M059J (cell line): Measurements from ENCODE around the gene MFSD1. TPM values are rescaled to one million over a fixed set of nuclear protein-coding genes. Genes with fewer than 3 reads are reported as not detected.

Experiments
- DNase-seq: peaks from one replicate; pipeline ENCODE4 v3.0.0-alpha.2; 2012; ENCODE audit warnings: low read depth
- total RNA-seq: library from RNA; depleted of rRNA; stranded (reverse); fragments of >200 nt; shearing (Covaris generic); gene quantifications from 2 replicates; pipeline ENCODE4 v1.2.3, GENCODE V29; 2014

MFSD1 gene
- total RNA-seq, 1 experiment from 2014 or later, result 180 TPM

- DNase-seq, result no peak
Measured at GRCh38 chr3:158810823-158811724, 9.2 kb downstream of the MFSD1 start.

GRCh38 chr3:158819282-158819681 is 17.4 kb downstream of the MFSD1 start:
- DNase-seq, result no peak

GRCh38 chr3:158820521-158820920 is 18.7 kb downstream of the MFSD1 start:
- no peak for DNase-seq

- no peak for DNase-seq
Measured at GRCh38 chr3:158821847-158822246, 20.0 kb downstream of the MFSD1 start.

- DNase-seq, result no peak
Measured at GRCh38 chr3:158823426-158823825, 21.6 kb downstream of the MFSD1 start.

- no peak for DNase-seq
Measured at GRCh38 chr3:158827773-158828172, 25.9 kb downstream of the MFSD1 start.

GRCh38 chr3:158830391-158830790 is 28.5 kb downstream of the MFSD1 start:
- peak; percentile 67 for DNase-seq

GRCh38 chr3:158831861-158832260 is 30.0 kb downstream of the MFSD1 start:
- no peak for DNase-seq

GRCh38 chr3:158835631-158836030 is 33.8 kb downstream of the MFSD1 start:
- no peak for DNase-seq

- no peak for DNase-seq
Measured at GRCh38 chr3:158836312-158836711, 34.5 kb downstream of the MFSD1 start.

GRCh38 chr3:158837240-158837639 is 35.4 kb downstream of the MFSD1 start:
- DNase-seq, result no peak

- DNase-seq, result no peak
Measured at GRCh38 chr3:158839966-158840365, 38.1 kb downstream of the MFSD1 start.

- DNase-seq, result no peak
Measured at GRCh38 chr3:158841387-158841786, 39.5 kb downstream of the MFSD1 start.

GRCh38 chr3:158842976-158843375 is 41.1 kb downstream of the MFSD1 start:
- no peak for DNase-seq

GRCh38 chr3:158845765-158846350 is 44.0 kb downstream of the MFSD1 start:
- peak; percentile 60 for DNase-seq

- peak; percentile 31 for DNase-seq
Measured at GRCh38 chr3:158846803-158847451, 45.1 kb downstream of the MFSD1 start.

- peak; percentile 70 for DNase-seq
Measured at GRCh38 chr3:158847452-158847821, 45.6 kb downstream of the MFSD1 start.

- DNase-seq, result no peak
Measured at GRCh38 chr3:158847885-158848284, 46.0 kb downstream of the MFSD1 start.

- DNase-seq, result no peak
Measured at GRCh38 chr3:158849757-158850156, 47.9 kb downstream of the MFSD1 start.

- DNase-seq, result no peak
Measured at GRCh38 chr3:158859362-158859761, 57.5 kb downstream of the MFSD1 start.

GRCh38 chr3:158863247-158863646 is 61.4 kb downstream of the MFSD1 start:
- no peak for DNase-seq

- DNase-seq, result no peak
Measured at GRCh38 chr3:158864492-158864891, 62.6 kb downstream of the MFSD1 start.

- no peak for DNase-seq
Measured at GRCh38 chr3:158875700-158876099, 73.8 kb downstream of the MFSD1 start.
